Activated B cell treated with CpG ODN at 0.5 μM for 24 hours (primary cell): ENCODE data around the gene OR6K2. TPM values are rescaled to one million over a fixed set of nuclear protein-coding genes. Genes with fewer than 3 reads are reported as not detected.

Source experiments
- ATAC-seq: fragments of 200-7000 bp; cut with Tn5 transposase; one replicate; pipeline ENCODE4 v1.10.0; 2021; ENCODE audit warnings: low read depth, mild to moderate bottlenecking, moderate library complexity
- CTCF ChIA-PET: fragments of 350-600 bp; sonication (Branson Sonifier 250); formaldehyde crosslinking; loops from one replicate; lab custom pipeline; 2021; ENCODE audit warnings: antibody characterized with exemption; lab: Charles Lee
- POLR2A ChIA-PET: fragments of 350-600 bp; sonication (Branson Sonifier 250); formaldehyde crosslinking; loops from one replicate; lab custom pipeline; 2021; ENCODE audit warnings: antibody characterized with exemption; lab: Charles Lee
- DNase-seq: peaks from one replicate; pipeline ENCODE4 v3.0.0; 2022
- H3K27ac Mint-ChIP-seq: one replicate; pipeline ENCODE4 v1.8.0; 2020; ENCODE audit warnings: mixed read lengths
- H3K27me3 Mint-ChIP-seq: one replicate; pipeline ENCODE4 v1.8.0; 2021; ENCODE audit warnings: mixed read lengths
- H3K36me3 Mint-ChIP-seq: one replicate; pipeline ENCODE4 v1.8.0; 2021; ENCODE audit warnings: low read depth, mixed read lengths
- H3K4me1 Mint-ChIP-seq: one replicate; pipeline ENCODE4 v1.8.0; 2021; ENCODE audit warnings: mixed read lengths
- H3K4me3 Mint-ChIP-seq: one replicate; pipeline ENCODE4 v1.8.0; 2020; ENCODE audit warnings: mild to moderate bottlenecking, mixed read lengths
- H3K9me3 Mint-ChIP-seq: one replicate; pipeline ENCODE4 v1.8.0; 2020; ENCODE audit warnings: mixed read lengths
- CTCF ChIP-seq: fragments of 200-600 bp; IDR thresholded peaks from one replicate; pipeline ENCODE4 v1.8.0; 2022; ENCODE audit warnings: antibody characterized with exemption, mild to moderate bottlenecking
- intact Hi-C: fragments of 100-400 bp; cut with micrococcal nuclease; formaldehyde crosslinking; loops from one replicate; pipeline ENCODE4 v1.15.1; 2024
- total RNA-seq: library from RNA; stranded (reverse); gene quantifications from 2 replicates; pipeline ENCODE4 v1.2.3, GENCODE V29; 2022

OR6K2 gene, protein sequence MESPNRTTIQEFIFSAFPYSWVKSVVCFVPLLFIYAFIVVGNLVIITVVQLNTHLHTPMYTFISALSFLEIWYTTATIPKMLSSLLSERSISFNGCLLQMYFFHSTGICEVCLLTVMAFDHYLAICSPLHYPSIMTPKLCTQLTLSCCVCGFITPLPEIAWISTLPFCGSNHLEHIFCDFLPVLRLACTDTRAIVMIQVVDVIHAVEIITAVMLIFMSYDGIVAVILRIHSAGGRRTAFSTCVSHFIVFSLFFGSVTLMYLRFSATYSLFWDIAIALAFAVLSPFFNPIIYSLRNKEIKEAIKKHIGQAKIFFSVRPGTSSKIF
- not detected in 2 replicates for total RNA-seq

GRCh38 chr1:158700552-158700951, at the start of gene OR6K2:
Gene OR6K2 (minus strand): TSS chr1:158700652. CDS start chr1:158700652, 0 bp downstream.
- H3K4me1 Mint-ChIP-seq = no peaks in the 10 kb centered on the region
- no peaks in the 10 kb centered on the region for H3K36me3 Mint-ChIP-seq
- no peak for TF ChIP-seq CTCF
- H3K9me3 Mint-ChIP-seq = no peaks in the 10 kb centered on the region
- no peak within 1 kb of the TSS for H3K27ac Mint-ChIP-seq
- H3K27me3 Mint-ChIP-seq = peaks cover 6% of the 10 kb centered on the region
- ChIA-PET CTCF (no interaction called here), POLR2A (no interaction called here)
- no peak within 1 kb of the TSS for H3K4me3 Mint-ChIP-seq
- DNase-seq (no peak), ATAC-seq (no peak)
- intact Hi-C loops = no loop called here

GRCh38 chr1:158735848-158736247, 35.4 kb upstream of the OR6K2 start:
- intact Hi-C loops = no loop called here
- H3K36me3 Mint-ChIP-seq = no peaks in the 10 kb centered on the region
- no peak overlapping the region for H3K27ac Mint-ChIP-seq
- no peak overlapping the region for H3K4me3 Mint-ChIP-seq
- no peak for TF ChIP-seq CTCF
- no peaks in the 10 kb centered on the region for H3K9me3 Mint-ChIP-seq
- ATAC-seq (no peak), DNase-seq (no peak)
- ChIA-PET POLR2A (no interaction called here), CTCF (no interaction called here)
- H3K27me3 Mint-ChIP-seq = peaks cover 11% of the 10 kb centered on the region
- no peaks in the 10 kb centered on the region for H3K4me1 Mint-ChIP-seq

DNA sequence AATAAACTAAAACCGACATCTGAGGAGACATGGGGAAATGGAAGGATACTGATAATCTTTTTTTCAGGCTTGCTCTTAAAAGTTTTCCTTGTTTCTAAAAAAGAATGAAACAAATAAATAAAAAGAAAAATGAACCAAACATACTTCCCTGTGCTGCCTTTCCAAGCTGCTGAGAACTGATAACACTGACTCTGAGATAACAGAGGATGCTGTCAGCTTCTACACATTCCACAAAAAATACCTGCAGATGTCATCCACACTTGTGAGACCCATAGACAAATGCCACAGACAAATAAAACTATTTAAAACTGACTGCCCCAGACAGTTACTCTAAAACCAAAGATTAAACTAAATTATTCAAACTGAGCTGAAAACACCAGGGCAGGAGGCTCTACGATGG, 32.1 kb upstream of the OR6K2 start:
- ATAC-seq = no peak
- Mint-ChIP-seq H3K27ac (no peak overlapping the region), H3K27me3 (no peaks in the 10 kb centered on the region), H3K9me3 (no peaks in the 10 kb centered on the region), H3K36me3 (no peaks in the 10 kb centered on the region), H3K4me3 (no peak overlapping the region), H3K4me1 (no peaks in the 10 kb centered on the region)
- DNase-seq = no peak
- CTCF ChIA-PET = no interaction called here
- intact Hi-C loops = no loop called here
- no peak for TF ChIP-seq CTCF
- POLR2A ChIA-PET = no interaction called here

DNA sequence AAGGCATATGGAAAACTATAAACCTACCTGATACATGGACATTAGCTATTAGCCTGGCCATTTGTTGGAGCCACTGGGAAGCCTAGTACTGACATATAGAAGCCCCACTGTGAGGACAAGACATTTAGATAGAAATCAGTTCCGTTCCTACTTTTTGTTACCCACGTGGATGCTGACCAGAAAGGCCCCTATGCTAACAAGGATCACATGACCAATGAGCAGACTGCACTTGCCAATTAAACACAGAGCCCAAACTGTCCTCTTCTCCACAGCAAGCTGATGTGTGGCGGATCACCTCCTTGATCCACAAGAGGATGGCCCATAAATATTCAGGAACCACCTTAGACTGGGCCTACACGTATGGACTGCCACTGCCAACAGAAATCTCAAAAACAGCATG, 31.3 kb upstream of the OR6K2 start:
- Mint-ChIP-seq H3K27ac (no peak overlapping the region), H3K27me3 (peaks cover 3% of the 10 kb centered on the region), H3K4me1 (no peaks in the 10 kb centered on the region), H3K4me3 (no peak overlapping the region), H3K9me3 (no peaks in the 10 kb centered on the region), H3K36me3 (no peaks in the 10 kb centered on the region)
- TF ChIP-seq CTCF = no peak
- ATAC-seq (no peak), DNase-seq (no peak)
- intact Hi-C loops = no loop called here
- CTCF ChIA-PET = no interaction called here
- POLR2A ChIA-PET = no interaction called here

DNA sequence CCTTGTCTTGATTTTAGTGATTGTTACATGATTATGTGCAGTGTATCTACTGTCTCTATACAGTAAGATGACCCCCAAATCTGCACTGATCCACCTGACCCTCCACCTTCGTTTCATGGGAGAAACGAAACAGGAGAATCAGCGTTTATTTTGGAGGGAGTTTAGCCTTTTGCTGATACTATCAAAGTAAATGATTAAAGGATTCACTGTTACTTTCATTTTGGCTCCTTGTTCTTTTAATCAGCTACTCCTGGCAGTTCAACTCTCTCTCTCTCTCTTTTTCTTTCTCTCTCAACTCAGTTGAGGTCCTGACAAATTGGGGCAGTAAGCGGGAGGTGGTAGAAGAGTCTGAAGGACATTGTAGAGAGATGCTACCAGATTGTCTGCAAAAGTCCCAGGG, 30.0 kb upstream of the OR6K2 start:
- intact Hi-C loops = no loop called here
- DNase-seq (no peak), ATAC-seq (no peak)
- Mint-ChIP-seq H3K9me3 (no peaks in the 10 kb centered on the region), H3K36me3 (no peaks in the 10 kb centered on the region), H3K27ac (no peak overlapping the region), H3K27me3 (peaks cover 5% of the 10 kb centered on the region), H3K4me1 (no peaks in the 10 kb centered on the region), H3K4me3 (no peak overlapping the region)
- CTCF ChIA-PET = no interaction called here
- TF ChIP-seq CTCF = no peak
- POLR2A ChIA-PET = no interaction called here
